HEK293 (cell line): ENCODE data around the gene C9orf43.
"Not testable (repeated sequence)": the region's sequence is repeated elsewhere in the genome, so short reads cannot be mapped to it uniquely, and the experiment has no call there.

ENCODE experiments used
- CTCF ChIP-seq: fragments of 450-650 bp; formaldehyde crosslinking; IDR thresholded peaks from 2 replicates; pipeline ENCODE4 v1.5.1; 2016; ENCODE audit warnings: missing biosample characterization, missing genetic modification characterization
- REST ChIP-seq: fragments of 450-650 bp; formaldehyde crosslinking; IDR thresholded peaks from 2 replicates; pipeline ENCODE4 v1.5.1; 2016; ENCODE audit warnings: missing biosample characterization, missing genetic modification characterization
- SP2 ChIP-seq: fragments of 450-650 bp; formaldehyde crosslinking; IDR thresholded peaks from 2 replicates; pipeline ENCODE4 v1.5.1; 2016; ENCODE audit warnings: missing biosample characterization, missing genetic modification characterization
- ZBTB21 ChIP-seq: fragments of 450-650 bp; formaldehyde crosslinking; IDR thresholded peaks from 2 replicates; pipeline ENCODE4 v1.5.1; 2017; ENCODE audit warnings: missing biosample characterization, missing genetic modification characterization
- ZNF175 ChIP-seq: fragments of 450-650 bp; formaldehyde crosslinking; IDR thresholded peaks from 2 replicates; pipeline ENCODE4 v1.5.1; 2016; ENCODE audit warnings: missing biosample characterization, missing genetic modification characterization
- ZNF292 ChIP-seq: fragments of 450-650 bp; formaldehyde crosslinking; IDR thresholded peaks from 2 replicates; pipeline ENCODE4 v1.5.1; 2016; ENCODE audit warnings: low read depth, missing biosample characterization, missing genetic modification characterization, borderline replicate concordance
- ZNF324 ChIP-seq: fragments of 450-650 bp; formaldehyde crosslinking; IDR thresholded peaks from 2 replicates; pipeline ENCODE4 v1.5.1; 2016; ENCODE audit warnings: missing biosample characterization, missing genetic modification characterization
- ZNF549 ChIP-seq: fragments of 450-650 bp; IDR thresholded peaks from 2 replicates; pipeline ENCODE4 v1.5.1; 2018; ENCODE audit warnings: missing biosample characterization, missing genetic modification characterization, mild to moderate bottlenecking, inconsistent platforms, moderate library complexity
- ZNF692 ChIP-seq: fragments of 450-650 bp; formaldehyde crosslinking; IDR thresholded peaks from 2 replicates; pipeline ENCODE4 v1.5.1; 2016; ENCODE audit warnings: missing biosample characterization, missing genetic modification characterization

GRCh38 chr9:113406353-113406752, 4.2 kb upstream of the C9orf43 start:
- not testable (repeated sequence) for TF ChIP-seq CTCF (tag by site-specific recombination); ZNF549 (tag by site-specific recombination); ZNF175 (tag by site-specific recombination); ZBTB21; ZNF324 (tag by site-specific recombination); REST; ZNF292 (tag by site-specific recombination); SP2 (tag by site-specific recombination); ZNF692 (tag by site-specific recombination)
